A549 (cell line): ENCODE data around the gene PPM1H.

Experiments
- ESRRA ChIP-seq: fragments of 150-350 bp; IDR thresholded peaks from 2 replicates; pipeline ENCODE4 v1.6.1; 2014; ENCODE audit warnings: mild to moderate bottlenecking, low read length, borderline replicate concordance
- HDAC2 ChIP-seq: fragments of 200-600 bp; sonication (generic); IDR thresholded peaks from 2 replicates; pipeline ENCODE4 v1.6.1; 2016
- POLR2A ChIP-seq: IDR thresholded peaks from 2 replicates; pipeline ENCODE4 v1.6.1; 2012; ENCODE audit warnings: mild to moderate bottlenecking, low read length
- TF ChIP-seq, protein P1 (sequence below): fragments of >200 bp; sonication (Bioruptor Twin); formaldehyde crosslinking; IDR thresholded peaks from 3 replicates; pipeline ENCODE4 v1.5.1; 2016
- TF ChIP-seq, protein P2 (sequence below): fragments of 150-350 bp; IDR thresholded peaks from 2 replicates; pipeline ENCODE4 v1.6.1; 2014; ENCODE audit warnings: low read depth, mild to moderate bottlenecking, low read length

- TF ChIP-seq ESRRA (no peak), HDAC2 (no peak), POLR2A (no peak)
- TF ChIP-seq, protein P1, sequence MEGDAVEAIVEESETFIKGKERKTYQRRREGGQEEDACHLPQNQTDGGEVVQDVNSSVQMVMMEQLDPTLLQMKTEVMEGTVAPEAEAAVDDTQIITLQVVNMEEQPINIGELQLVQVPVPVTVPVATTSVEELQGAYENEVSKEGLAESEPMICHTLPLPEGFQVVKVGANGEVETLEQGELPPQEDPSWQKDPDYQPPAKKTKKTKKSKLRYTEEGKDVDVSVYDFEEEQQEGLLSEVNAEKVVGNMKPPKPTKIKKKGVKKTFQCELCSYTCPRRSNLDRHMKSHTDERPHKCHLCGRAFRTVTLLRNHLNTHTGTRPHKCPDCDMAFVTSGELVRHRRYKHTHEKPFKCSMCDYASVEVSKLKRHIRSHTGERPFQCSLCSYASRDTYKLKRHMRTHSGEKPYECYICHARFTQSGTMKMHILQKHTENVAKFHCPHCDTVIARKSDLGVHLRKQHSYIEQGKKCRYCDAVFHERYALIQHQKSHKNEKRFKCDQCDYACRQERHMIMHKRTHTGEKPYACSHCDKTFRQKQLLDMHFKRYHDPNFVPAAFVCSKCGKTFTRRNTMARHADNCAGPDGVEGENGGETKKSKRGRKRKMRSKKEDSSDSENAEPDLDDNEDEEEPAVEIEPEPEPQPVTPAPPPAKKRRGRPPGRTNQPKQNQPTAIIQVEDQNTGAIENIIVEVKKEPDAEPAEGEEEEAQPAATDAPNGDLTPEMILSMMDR = no peak
- TF ChIP-seq, protein P2, sequence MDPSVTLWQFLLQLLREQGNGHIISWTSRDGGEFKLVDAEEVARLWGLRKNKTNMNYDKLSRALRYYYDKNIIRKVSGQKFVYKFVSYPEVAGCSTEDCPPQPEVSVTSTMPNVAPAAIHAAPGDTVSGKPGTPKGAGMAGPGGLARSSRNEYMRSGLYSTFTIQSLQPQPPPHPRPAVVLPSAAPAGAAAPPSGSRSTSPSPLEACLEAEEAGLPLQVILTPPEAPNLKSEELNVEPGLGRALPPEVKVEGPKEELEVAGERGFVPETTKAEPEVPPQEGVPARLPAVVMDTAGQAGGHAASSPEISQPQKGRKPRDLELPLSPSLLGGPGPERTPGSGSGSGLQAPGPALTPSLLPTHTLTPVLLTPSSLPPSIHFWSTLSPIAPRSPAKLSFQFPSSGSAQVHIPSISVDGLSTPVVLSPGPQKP = no peak
Observed at GRCh38 chr12:62598846-62599245, 336.1 kb downstream of the PPM1H start.
